AG04449 (cell line): ENCODE measurements around the gene CAPN7.

Experiments used
- CTCF ChIA-PET: fragments of 350-600 bp; formaldehyde crosslinking; extraction: SDS; loops from one replicate; lab custom pipeline; 2021; ENCODE audit warnings: antibody characterized with exemption; lab: Yijun Ruan, JAX
- POLR2A ChIA-PET: fragments of 400-600, 350-600 bp; formaldehyde crosslinking; extraction: SDS; loops from one replicate; lab custom pipeline; 2020; ENCODE audit warnings: antibody characterized with exemption, inconsistent platforms; lab: Yijun Ruan, JAX
- DNase-seq: peaks from one replicate; pipeline ENCODE4 v3.0.0-alpha.2; 2010; ENCODE audit warnings: low read depth, low spot score
- H3K4me3 ChIP-seq: 2 replicates; pipeline ENCODE4 v1.5.1; 2011; ENCODE audit warnings: low read depth, mild to moderate bottlenecking, control low read depth, low read length
- TF ChIP-seq, protein P1 (sequence below): IDR thresholded peaks from one replicate; pipeline ENCODE4 v1.5.1; 2011; ENCODE audit warnings: mild to moderate bottlenecking, moderate library complexity, low read length, control low read depth, inconsistent platforms; ENCODE audit not compliant: insufficient read depth; ENCODE audit errors: missing control alignments

The CAPN7 gene

DNA sequence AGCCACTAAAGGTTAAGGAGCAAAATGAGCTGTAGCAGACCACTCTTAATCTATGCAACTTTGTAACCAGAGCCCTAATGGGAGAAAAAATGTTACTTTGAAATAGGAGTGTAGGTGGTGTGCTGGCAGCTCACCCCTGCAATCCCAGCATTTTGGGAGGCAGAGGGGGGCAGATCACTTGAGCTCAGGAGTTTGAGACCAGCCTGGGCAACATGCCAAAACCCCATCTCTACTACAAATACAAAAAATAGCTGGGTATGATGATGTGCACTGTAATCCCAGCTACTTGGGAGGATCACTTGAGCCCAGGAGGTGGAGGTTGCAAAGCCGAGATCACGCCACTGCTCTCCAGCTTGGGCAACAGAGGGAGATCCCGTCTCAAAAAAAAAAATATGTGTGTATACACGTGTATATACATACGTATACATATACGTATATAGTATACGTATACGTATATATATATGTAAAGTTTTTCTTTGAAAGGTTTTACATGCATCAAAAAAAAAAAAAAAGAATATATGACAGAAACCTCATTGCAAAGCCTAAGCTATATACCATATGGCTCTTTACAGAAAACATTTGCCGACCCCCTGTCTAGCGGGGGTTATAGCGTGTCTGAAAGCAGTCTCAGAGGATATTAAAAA, 15.7 kb downstream of the CAPN7 start:
- ChIA-PET CTCF (interaction anchor here (1.0 to 1.9 kb wide), 5 partner anchors 15 to 295 kb away, joined by 3 to 7 read pairs (median 4); partner anchors contain the start of gene CAPN7), POLR2A (no interaction called here)
- TF ChIP-seq, protein P1, sequence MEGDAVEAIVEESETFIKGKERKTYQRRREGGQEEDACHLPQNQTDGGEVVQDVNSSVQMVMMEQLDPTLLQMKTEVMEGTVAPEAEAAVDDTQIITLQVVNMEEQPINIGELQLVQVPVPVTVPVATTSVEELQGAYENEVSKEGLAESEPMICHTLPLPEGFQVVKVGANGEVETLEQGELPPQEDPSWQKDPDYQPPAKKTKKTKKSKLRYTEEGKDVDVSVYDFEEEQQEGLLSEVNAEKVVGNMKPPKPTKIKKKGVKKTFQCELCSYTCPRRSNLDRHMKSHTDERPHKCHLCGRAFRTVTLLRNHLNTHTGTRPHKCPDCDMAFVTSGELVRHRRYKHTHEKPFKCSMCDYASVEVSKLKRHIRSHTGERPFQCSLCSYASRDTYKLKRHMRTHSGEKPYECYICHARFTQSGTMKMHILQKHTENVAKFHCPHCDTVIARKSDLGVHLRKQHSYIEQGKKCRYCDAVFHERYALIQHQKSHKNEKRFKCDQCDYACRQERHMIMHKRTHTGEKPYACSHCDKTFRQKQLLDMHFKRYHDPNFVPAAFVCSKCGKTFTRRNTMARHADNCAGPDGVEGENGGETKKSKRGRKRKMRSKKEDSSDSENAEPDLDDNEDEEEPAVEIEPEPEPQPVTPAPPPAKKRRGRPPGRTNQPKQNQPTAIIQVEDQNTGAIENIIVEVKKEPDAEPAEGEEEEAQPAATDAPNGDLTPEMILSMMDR = no peak
- DNase-seq = no peak
- H3K4me3 ChIP-seq = no peak overlapping the region

DNA sequence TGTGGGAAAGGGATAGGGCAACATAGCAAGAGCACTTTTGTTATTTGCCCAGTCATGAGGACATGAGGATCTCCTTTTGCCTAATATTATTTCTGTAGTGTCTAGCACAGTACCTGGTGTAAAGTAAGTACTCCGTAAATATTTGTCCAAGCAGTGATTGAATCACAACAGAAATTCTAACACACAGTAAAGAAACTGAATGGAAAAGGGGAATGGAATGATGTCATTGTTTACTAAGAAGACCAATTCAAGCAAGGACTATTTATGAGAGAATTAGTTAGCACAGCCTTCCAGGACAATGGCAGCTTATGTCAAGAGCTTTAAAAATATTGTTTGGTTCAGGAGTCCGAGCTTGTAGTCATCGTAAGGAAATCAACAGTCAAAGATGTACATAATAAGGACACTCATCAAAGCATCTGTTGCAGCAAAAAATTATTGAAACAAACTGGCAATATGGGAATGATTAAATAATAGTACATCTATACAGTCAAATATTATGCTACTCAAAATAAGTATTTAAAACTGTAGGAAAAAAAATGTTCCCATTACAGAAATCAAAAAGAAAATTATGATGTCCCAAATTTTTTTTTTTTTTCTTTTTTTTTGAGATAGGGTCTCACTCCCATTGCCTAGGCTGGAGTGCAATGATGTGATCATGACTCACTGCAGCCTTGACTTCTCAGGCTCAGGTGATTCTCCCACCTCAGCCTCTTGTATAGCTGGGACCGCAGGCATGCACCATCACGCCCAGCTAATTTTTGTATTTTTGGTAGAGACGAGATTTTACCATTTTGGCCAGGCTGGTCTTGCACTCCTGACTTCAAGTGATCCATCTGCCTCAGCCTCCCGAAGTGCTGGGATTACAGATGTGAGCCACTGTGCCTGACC, 17.9 kb downstream of the CAPN7 start:
- H3K4me3 ChIP-seq = no peak overlapping the region
- CTCF ChIA-PET = interaction anchor here (0.7 to 1.3 kb wide), 2 partner anchors 10 to 202 kb away, joined by 3 to 4 read pairs; no protein-coding TSS in a partner anchor
- no peak for DNase-seq
- TF ChIP-seq, protein P1 = no peak
- POLR2A ChIA-PET = no interaction called here

DNA sequence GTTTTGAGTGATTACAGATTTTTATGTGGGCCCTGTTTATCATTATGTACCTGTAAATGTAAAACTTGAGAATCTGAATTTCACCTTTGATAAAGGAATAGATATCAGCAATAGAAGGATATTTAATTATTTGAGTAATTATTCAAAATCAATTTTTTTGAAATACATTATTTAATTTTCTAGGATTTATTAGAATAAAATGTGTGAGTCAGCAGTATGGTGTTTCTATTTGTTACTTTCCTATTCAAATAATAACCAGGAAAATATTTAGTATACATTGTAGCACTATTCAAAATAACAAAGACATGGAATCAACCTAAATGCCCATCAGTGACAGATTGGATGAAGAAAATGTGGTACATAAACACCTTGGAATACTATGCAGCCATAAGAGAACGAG, 22.1 kb downstream of the CAPN7 start:
- TF ChIP-seq, protein P1 = no peak
- H3K4me3 ChIP-seq = no peak overlapping the region
- CTCF ChIA-PET = interaction anchor here (0.6 to 0.7 kb wide), 2 partner anchors 38 to 120 kb away, joined by 3 read pairs; no protein-coding TSS in a partner anchor
- no peak for DNase-seq
- POLR2A ChIA-PET = interaction anchor here (1.0 kb wide), 1 partner anchor 22 kb away, joined by 3 read pairs; the partner anchor contains the start of gene CAPN7

- DNase-seq = no peak
- ChIA-PET CTCF (interaction anchor here (0.7 kb wide), 1 partner anchor 121 kb away, joined by 3 read pairs; no protein-coding TSS in a partner anchor), POLR2A (no interaction called here)
- TF ChIP-seq, protein P1 = no peak
- H3K4me3 ChIP-seq = no peak overlapping the region
Measured at GRCh38 chr3:15229262-15229661, 23.2 kb downstream of the CAPN7 start.

DNA sequence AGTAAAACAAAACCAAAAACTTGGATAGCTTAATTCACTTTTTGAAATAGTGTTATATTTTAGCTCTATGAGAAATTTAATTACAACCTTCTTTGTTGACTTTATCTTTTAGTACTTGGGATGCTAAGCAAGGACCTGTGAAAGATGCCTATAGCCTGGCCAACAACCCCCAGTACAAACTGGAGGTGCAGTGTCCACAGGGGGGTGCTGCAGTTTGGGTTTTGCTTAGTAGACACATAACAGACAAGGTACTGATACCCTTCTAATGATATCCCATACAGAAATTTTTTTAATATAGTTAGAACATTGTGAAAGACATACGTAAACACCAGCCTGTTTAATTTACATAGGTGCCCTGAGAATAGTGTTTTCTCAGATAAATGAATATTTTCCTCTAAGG, 35.3 kb downstream of the CAPN7 start:
- no peak for DNase-seq
- CTCF ChIA-PET = interaction anchor here (1.0 to 1.3 kb wide), 4 partner anchors 11 to 225 kb away, joined by 3 to 4 read pairs (median 3); no protein-coding TSS in a partner anchor
- no peak overlapping the region for H3K4me3 ChIP-seq
- TF ChIP-seq, protein P1 = no peak
- POLR2A ChIA-PET = no interaction called here
